ENCODE measurements around the gene LYZL1.
"Not testable (repeated sequence)": the region's sequence is repeated elsewhere in the genome, so short reads cannot be mapped to it uniquely, and the experiment has no call there.

The LYZL1 gene

GRCh38 chr10:29360215-29360853 is 71.5 kb downstream of the LYZL1 start:
- DNase-seq (ENCODE audit: insufficient read length, low spot score); FAIRE-seq: not testable (repeated sequence)

Measured in HTR-8/SVneo (cell line).